ENCODE data around the gene KRT36. TPM values are rescaled to one million over a fixed set of nuclear protein-coding genes. Genes with fewer than 3 reads are reported as not detected.

KRT36 gene
- total RNA-seq (2014; rRNA removed; shearing (Covaris generic)), result not detected in 2 replicates

DNA sequence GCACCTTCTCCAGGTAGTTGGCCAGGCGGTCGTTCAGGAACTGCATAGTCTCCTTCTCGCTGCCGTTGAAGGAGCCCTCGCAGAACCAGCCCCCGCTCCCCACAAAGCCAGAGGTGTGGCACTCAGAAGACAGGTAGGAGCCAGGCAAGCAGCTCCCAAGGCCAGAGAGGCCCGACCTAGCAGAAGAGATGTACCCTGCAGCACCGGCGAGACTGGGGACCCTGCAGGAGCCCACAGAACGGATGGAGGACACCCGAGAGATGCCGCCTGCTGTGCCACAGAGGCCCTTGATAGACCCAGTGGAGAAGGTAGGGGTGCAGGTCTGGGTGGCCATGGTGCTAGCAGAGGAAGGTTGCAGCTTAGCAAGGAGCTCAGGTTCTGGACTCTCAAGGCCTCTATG lies at the start of gene KRT36:
Gene KRT36 (minus strand): TSS at position 380 of the 400 bp plus-strand sequence. CDS start 46 bp downstream, at position 334.
- no peaks in the 10 kb centered on the region for H3K27me3 ChIP-seq (replicated peaks)
- no peak for DNase-seq (ENCODE audit: low read depth in 1 of 2, low spot score in 2 of 2)
- no peak within 1 kb of the TSS for H3K4me3 ChIP-seq
- no peaks in the 10 kb centered on the region for H3K9me3 ChIP-seq (replicated peaks)
- no peaks in the 10 kb centered on the region for H3K36me3 ChIP-seq
- no peak within 1 kb of the TSS for H3K27ac ChIP-seq
- peaks cover 9% of the 10 kb centered on the region for H3K4me1 ChIP-seq (replicated peaks)

DNA sequence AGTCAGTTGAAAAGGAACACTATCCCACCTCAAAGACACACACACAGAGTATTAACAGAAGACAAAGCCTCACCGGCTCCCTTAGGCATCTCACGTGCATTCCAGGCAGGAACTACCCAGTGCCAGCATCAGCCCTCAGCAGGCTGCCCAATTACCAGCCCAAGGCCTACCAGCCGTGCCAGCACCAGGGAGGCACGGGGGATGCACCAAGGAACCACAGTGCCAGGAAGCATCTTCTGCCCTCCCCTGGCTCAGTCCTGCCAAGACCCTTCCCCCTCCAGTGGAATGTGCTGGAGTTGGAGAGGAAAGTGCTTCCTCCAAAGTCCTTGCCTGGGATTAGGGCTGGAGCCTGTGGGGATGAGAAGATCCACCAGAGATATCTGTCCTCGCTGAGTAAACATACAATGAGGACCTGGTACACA lies 49.4 kb upstream of the KRT36 start:
- Histone ChIP-seq H3K4me1 (replicated peaks) (peaks cover 13% of the 10 kb centered on the region), H3K27ac (peak overlapping the region; percentile 4; the same call in 1 of the 2 replicates), H3K36me3 (no peaks in the 10 kb centered on the region), H3K9me3 (replicated peaks) (no peaks in the 10 kb centered on the region), H3K27me3 (replicated peaks) (no peaks in the 10 kb centered on the region), H3K4me3 (no peak overlapping the region)
- no peak for DNase-seq (ENCODE audit: low read depth in 1 of 2, low spot score in 2 of 2)

GRCh38 chr17:41538565-41538991 lies 48.9 kb upstream of the KRT36 start:
- no peaks in the 10 kb centered on the region for H3K27me3 ChIP-seq (replicated peaks)
- DNase-seq (ENCODE audit: low read depth in 1 of 2, low spot score in 2 of 2), result no peak
- H3K36me3 ChIP-seq, result no peaks in the 10 kb centered on the region
- no peaks in the 10 kb centered on the region for H3K9me3 ChIP-seq (replicated peaks)
- H3K4me3 ChIP-seq, result no peak overlapping the region
- H3K4me1 ChIP-seq (replicated peaks), result peaks cover 13% of the 10 kb centered on the region
- peak overlapping the region; percentile 4; the same call in 1 of the 2 replicates for H3K27ac ChIP-seq

- Histone ChIP-seq H3K27me3 (replicated peaks) (no peaks in the 10 kb centered on the region), H3K9me3 (replicated peaks) (no peaks in the 10 kb centered on the region), H3K4me1 (replicated peaks) (peaks cover 13% of the 10 kb centered on the region), H3K36me3 (no peaks in the 10 kb centered on the region), H3K4me3 (no peak overlapping the region), H3K27ac (no peak overlapping the region)
- no peak for DNase-seq (ENCODE audit: low read depth in 1 of 2, low spot score in 2 of 2)
Measured at GRCh38 chr17:41537990-41538389, 48.3 kb upstream of the KRT36 start.

DNA sequence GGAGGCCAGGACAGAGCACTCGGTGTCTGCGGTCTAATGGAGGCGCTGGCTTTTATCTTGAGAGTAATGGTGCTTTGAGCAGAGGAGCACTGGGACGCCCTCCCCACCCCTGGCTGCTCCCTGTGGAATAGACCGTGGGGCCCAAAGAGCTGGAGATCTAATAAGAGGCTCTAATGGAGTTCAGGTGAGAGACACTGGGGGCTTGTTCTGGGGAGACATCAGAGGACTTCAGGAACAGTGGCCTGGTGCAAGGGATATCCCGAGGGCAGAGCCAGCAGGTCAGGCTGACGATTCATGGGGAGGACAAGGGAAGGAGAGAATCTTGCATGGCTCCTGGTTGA lies 47.9 kb upstream of the KRT36 start:
- Histone ChIP-seq H3K9me3 (replicated peaks) (no peaks in the 10 kb centered on the region), H3K27me3 (replicated peaks) (no peaks in the 10 kb centered on the region), H3K4me3 (no peak overlapping the region), H3K4me1 (replicated peaks) (peaks cover 13% of the 10 kb centered on the region), H3K36me3 (no peaks in the 10 kb centered on the region), H3K27ac (no peak overlapping the region)
- DNase-seq (ENCODE audit: low read depth in 1 of 2, low spot score in 2 of 2), result no peak

DNA sequence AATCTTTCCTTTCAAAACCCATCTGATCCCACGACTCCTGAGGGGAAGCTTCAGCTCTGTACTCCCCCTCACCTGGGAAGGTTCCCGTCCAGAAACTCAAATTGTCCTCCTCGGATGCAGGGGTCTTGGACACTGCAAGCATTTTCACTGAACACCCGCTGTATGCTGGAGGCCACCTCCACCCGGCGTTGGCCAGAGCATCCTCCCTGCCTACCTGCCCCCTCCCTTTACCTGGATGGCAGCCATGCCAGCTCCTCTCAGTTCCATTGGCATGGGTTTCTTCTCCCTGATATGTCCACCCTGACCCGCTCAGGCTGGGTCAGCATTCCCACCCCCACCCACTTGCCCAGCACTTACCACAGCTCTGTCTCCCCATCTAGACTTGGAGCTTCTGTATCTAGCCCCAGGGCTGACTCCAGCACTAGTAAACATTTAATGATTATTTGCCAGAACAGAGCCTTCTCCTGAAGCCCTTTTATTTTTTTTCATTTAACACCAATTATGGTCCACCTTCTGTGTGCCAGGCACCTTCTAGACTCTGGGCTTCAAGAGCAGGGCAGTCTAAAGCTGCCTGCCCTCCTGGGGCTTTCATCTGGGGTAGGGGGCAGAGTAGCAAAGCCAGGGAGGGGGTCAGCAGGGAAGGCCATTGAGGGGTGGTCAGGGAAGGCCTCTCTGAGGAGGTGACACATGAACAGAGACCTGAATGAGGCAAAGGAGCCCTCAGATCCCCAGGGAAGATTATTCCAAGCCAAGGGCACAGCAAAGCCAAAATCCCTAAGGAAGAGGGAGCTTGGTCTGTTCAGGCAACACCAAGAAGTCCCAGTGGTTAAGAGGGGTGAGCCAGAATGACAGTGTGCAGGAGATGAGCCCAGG lies 47.3 kb upstream of the KRT36 start:
- no peaks in the 10 kb centered on the region for H3K9me3 ChIP-seq (replicated peaks)
- H3K4me1 ChIP-seq (replicated peaks), result peaks cover 13% of the 10 kb centered on the region
- no peak overlapping the region for H3K27ac ChIP-seq
- H3K4me3 ChIP-seq, result no peak overlapping the region
- DNase-seq (ENCODE audit: low read depth in 1 of 2, low spot score in 2 of 2), result no peak
- no peaks in the 10 kb centered on the region for H3K27me3 ChIP-seq (replicated peaks)
- H3K36me3 ChIP-seq, result no peaks in the 10 kb centered on the region

DNA sequence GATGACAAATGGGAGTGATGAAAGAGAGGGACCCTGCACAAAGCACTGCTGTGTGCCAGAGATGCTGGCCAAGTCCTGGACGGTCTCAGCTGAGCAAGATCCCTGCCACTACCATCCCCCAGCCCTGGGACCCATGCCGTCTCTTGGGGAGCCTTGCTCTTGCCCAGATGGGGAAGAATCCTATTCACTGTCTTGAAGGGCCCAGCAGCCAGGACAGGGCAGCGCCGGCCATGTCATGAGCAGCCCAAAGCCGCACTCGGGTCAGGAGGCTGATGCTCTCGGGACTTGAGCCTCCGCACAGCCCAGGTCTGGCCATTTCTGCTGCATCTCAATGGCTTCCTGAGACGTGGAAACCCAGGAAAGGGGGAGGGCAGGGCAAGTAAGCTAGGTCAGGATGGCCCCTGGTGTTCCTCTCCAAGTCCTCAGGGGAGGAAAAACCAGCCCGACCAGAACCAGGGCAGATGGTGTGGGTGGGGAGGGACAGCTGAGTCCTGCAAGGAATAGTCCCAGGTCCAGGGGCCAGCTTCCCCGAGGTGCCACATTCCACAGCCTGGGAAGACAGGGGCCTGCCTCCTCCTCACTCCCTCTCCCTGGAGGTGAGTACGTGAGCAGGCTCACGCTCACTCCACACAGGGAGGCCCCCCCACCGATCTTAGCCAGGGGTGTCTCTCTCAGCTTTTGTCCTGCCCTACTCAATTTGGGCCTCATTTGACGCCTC lies 46.2 kb upstream of the KRT36 start:
- DNase-seq (ENCODE audit: low read depth in 1 of 2, low spot score in 2 of 2), result no peak
- no peaks in the 10 kb centered on the region for H3K36me3 ChIP-seq
- no peak overlapping the region for H3K27ac ChIP-seq
- no peak overlapping the region for H3K4me3 ChIP-seq
- H3K4me1 ChIP-seq (replicated peaks), result peaks cover 14% of the 10 kb centered on the region
- no peaks in the 10 kb centered on the region for H3K9me3 ChIP-seq (replicated peaks)
- no peaks in the 10 kb centered on the region for H3K27me3 ChIP-seq (replicated peaks)

GRCh38 chr17:41534899-41535546 lies 45.3 kb upstream of the KRT36 start:
- Histone ChIP-seq H3K4me1 (replicated peaks) (peaks cover 23% of the 10 kb centered on the region), H3K4me3 (no peak overlapping the region), H3K36me3 (no peaks in the 10 kb centered on the region), H3K9me3 (replicated peaks) (no peaks in the 10 kb centered on the region), H3K27me3 (replicated peaks) (no peaks in the 10 kb centered on the region), H3K27ac (no peak overlapping the region)
- no peak for DNase-seq (ENCODE audit: low read depth in 1 of 2, low spot score in 2 of 2)

- Histone ChIP-seq H3K36me3 (no peaks in the 10 kb centered on the region), H3K27ac (no peak overlapping the region), H3K9me3 (replicated peaks) (no peaks in the 10 kb centered on the region), H3K4me1 (replicated peaks) (peaks cover 26% of the 10 kb centered on the region), H3K4me3 (no peak overlapping the region), H3K27me3 (replicated peaks) (no peaks in the 10 kb centered on the region)
- no peak for DNase-seq (ENCODE audit: low read depth in 1 of 2, low spot score in 2 of 2)
Measured at GRCh38 chr17:41533613-41534012, 43.9 kb upstream of the KRT36 start.

DNA sequence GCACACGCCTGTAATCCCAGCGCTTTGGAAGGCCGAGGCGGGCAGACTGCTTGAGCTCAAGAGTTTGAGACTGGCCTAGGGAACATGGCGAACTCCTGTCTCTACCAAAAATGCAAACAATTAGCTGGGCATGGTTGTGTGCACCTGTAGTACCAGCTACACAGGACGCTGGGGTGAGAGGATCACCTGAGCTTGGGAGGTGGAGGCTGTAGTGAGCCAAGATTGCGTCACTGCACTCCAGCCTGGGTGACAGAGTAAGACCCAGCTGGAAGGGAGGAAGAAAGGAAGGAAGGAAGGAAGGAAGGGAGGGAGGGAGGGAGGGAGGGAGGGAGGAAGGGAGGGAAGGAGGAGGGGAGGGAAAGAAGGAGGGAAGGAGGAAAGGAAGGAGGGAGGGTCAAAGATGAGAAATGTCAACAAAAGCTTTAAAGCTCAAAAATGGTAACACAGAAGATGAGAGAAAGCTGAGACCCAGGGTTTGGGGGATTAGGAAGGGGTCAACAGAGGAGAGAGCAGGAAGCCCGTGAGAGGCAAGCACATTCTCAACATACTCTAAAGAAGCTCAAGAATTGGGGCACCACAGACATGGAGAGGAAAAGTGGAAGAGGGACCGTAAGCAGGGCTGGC lies 43.3 kb upstream of the KRT36 start:
- Histone ChIP-seq H3K4me3 (no peak overlapping the region), H3K27ac (no peak overlapping the region), H3K4me1 (replicated peaks) (peaks cover 22% of the 10 kb centered on the region), H3K27me3 (replicated peaks) (no peaks in the 10 kb centered on the region), H3K9me3 (replicated peaks) (no peaks in the 10 kb centered on the region), H3K36me3 (no peaks in the 10 kb centered on the region)
- no peak for DNase-seq (ENCODE audit: low read depth in 1 of 2, low spot score in 2 of 2)

- H3K27ac ChIP-seq, result no peak overlapping the region
- H3K36me3 ChIP-seq, result no peaks in the 10 kb centered on the region
- H3K27me3 ChIP-seq (replicated peaks), result no peaks in the 10 kb centered on the region
- no peak overlapping the region for H3K4me3 ChIP-seq
- DNase-seq (ENCODE audit: low read depth in 1 of 2, low spot score in 2 of 2), result no peak
- peaks cover 22% of the 10 kb centered on the region for H3K4me1 ChIP-seq (replicated peaks)
- no peaks in the 10 kb centered on the region for H3K9me3 ChIP-seq (replicated peaks)
Measured at GRCh38 chr17:41531993-41532392, 42.3 kb upstream of the KRT36 start.

GRCh38 chr17:41530062-41531048 lies 40.6 kb upstream of the KRT36 start:
- Histone ChIP-seq H3K27me3 (replicated peaks) (no peaks in the 10 kb centered on the region), H3K27ac (peak overlapping the region; percentile 28), H3K36me3 (no peaks in the 10 kb centered on the region), H3K9me3 (replicated peaks) (no peaks in the 10 kb centered on the region), H3K4me3 (no peak overlapping the region), H3K4me1 (replicated peaks) (peaks cover 22% of the 10 kb centered on the region)
- DNase-seq (ENCODE audit: low read depth in 1 of 2, low spot score in 2 of 2), result peak; percentile 65 to 80

Measured in SJSA1 (cell line).